HT1080 (cell line): ENCODE results near the gene DAB1. TPM values are rescaled to one million over a fixed set of nuclear protein-coding genes. Genes with fewer than 3 reads are reported as not detected.
"Not testable (repeated sequence)": the region's sequence is repeated elsewhere in the genome, so short reads cannot be mapped to it uniquely, and the experiment has no call there.

Experiments used
- DNase-seq: peaks from one replicate; pipeline ENCODE4 v3.0.0-alpha.2; 2015; ENCODE audit warnings: low read depth
- total RNA-seq: library from RNA; depleted of rRNA; stranded (reverse); fragments of >200 nt; shearing (Covaris generic); gene quantifications from 2 replicates; pipeline ENCODE4 v1.2.3, GENCODE V29; 2014

The DAB1 gene
- total RNA-seq, 1 experiment from 2014 or later: not detected

DNA sequence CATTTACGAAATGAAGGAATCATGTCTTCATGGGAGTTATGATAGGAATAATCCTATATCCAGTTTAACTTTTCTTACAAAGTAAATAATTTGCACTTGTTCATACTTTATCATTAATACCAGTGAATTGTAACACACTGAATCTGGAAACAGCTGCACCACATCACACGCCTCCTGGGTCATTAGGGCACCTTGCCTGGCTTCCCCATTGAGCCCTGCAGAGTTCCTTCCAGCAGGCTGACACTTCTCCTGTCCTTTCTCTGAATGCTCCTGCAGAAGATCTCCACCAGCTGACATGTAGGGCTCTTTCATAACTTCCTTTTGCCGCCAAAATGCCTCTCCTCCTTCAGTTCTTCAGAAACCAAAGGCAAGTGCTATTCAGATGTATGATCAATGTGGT lies 201.1 kb downstream of the DAB1 start:
- no peak for DNase-seq

DNA sequence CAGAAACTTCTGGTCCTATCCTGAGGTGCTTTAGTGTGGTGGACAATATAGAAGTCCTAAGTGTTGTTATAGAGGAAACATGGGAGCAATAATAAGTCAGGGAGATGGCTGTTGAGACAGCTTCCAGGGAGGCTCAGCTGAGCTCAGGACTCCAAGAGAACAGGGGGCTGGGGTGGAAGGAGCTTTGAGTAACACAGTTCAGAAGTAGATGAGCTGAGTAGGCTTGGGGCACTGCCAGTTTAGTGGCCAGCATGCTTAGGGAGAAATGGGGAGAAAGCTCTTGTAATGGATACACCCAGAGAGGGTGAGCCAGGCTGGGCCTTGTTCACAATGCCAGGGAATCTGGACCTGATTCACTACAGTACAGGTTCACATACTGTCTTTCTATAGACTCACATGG lies 201.6 kb downstream of the DAB1 start:
- no peak for DNase-seq

DNA sequence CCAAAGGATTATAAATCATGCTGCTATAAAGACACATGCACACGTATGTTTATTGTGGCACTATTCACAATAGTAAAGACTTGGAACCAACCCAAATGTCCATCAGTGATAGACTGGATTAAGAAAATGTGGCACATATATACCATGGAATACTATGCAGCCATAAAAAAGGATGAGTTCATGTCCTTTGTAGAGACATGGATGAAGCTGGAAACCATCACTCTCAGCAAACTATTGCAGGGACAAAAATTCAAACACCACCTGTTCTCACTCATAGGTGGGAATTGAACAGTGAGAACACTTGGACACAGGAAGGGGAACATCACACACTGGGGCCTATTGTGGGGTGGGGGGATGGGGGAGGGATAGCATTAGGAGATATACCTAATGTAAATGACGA lies 203.0 kb downstream of the DAB1 start:
- not testable (repeated sequence) for DNase-seq

DNA sequence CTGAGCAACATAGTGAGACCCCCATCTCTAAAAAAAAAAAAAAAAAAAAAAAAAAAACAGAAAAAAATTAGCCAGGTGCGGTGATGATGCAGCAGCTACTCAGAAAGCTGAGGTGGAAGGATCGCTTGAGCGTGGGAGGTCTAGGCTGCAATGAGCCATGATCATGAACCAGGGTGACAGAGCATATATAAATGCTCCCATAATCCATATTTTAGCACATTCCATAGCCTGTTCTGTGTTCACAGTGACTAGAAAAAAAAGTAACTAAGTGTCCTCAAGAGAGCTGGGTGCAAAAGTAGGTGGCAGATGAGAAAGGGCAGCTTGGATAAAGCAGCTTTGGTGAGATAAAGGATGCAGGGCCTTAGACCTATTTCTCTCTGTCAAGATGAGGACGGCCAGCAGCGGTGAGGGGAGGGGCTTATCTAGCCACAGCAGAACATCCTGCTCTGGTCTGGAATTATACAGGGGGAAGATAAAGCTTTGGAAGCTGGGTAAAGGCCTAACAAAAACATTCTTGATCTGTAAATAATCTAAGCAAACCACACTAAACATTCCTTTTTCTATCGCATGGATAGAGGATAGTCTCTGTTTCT lies 205.3 kb downstream of the DAB1 start:
- DNase-seq: no peak

DNA sequence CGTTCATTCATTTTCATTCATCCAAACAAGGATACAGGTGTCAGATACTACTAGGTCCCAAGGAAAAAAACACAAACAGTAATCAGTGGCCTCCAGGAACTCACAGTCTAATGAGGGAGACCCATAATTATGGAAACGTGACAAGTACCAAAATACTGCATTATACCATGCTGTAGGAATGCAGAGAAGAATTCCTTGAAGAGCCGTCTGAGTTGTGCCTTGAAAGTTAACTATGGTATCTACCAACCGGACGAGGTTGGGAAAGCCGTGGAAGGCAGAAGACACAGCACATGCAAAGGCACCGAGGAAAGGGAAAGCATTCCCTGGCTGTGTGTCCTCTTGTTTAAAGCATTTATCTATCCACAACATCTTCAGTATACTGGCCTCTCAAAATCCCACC lies 206.0 kb downstream of the DAB1 start:
- no peak for DNase-seq

DNA sequence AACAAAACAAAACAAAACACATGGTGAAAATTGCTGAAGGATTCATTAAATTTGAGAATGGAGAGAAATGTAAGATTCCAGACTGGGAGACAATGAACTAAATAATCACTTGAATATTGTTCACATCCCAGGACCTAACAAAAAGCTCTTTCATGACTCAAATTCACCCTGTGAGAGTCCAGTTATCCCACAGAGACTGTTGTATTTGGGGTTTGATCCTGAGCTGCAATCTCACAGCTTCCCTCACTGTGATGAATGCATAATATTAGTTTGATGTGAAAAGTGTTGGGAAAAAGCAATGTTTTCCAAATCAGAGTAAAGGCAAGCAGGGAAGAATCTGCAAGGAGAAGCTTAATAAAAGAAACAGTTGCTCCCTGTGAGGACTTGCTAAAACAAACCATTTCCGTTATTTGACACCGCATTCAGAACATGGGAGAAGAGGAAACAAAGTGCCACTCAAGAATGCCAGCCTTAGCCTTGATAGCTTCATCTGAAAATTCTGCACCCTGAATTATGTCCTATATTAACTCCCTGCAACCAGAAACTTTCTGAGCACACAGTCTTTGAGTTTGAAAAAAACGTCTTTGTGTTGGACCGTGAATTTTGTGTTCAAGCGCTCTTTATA lies 208.8 kb downstream of the DAB1 start:
- no peak for DNase-seq

DNA sequence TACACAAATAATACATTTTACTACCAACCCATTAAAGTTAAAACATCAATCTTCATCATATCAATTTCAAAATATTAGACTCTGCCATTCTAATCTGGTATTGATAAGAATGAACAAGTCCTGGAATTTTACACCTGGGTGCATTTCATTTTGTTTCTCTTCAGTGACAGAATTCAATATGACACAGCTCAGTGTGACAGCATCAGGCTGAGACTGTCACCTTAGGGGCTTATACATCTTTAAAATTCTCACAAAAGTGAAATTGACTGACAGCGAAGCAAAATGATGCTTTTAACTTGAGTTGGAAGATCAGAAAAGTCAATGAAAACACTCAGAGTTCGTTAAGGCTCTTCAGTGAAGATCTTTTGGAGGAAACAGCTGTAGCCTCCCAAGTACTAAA lies 213.0 kb downstream of the DAB1 start:
- no peak for DNase-seq

DNA sequence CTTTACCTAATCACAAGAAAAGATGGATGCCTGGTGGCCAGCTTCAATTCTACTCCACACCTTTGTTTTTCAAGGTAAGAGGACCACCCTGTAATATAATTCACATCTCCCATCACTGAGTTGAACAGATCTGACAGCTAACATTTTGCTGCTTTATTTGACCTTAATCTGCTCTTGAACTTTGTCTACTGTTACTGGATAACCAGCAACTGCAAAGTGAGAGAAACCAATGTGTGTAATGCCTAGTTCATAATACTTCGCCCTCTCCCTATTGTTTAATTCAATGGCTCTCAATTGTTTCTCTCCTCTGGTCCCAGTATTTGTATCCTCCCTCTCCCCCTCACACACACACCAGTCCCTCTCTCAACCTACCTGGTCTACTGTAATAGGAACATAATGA lies 214.4 kb downstream of the DAB1 start:
- DNase-seq: no peak

DNA sequence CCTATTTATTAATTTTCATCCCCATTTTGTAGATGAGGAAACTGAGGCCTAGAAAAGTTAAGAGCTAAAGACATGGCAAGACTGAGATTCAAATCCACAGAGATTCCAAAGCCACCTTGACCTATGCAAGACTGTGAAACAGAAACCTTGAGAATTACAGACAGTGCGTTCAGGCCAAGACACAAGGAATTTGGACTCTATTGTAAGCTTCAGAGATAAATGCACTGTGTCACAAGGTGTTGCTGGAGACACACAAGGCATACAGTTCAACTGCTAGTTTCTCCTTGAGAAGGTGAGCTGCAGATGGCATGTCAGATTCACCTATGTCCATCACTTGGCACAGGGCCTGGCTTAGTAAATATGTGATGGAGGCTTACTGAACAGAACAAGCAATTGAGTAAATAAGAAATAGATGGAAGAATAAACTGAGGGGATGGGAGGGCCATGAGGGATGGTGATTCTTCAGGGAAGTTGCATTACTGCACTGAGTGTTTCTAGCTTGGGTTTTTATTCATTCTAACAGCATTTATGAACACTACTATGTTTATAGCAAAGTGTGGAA lies 215.0 kb downstream of the DAB1 start:
- DNase-seq: no peak

DNA sequence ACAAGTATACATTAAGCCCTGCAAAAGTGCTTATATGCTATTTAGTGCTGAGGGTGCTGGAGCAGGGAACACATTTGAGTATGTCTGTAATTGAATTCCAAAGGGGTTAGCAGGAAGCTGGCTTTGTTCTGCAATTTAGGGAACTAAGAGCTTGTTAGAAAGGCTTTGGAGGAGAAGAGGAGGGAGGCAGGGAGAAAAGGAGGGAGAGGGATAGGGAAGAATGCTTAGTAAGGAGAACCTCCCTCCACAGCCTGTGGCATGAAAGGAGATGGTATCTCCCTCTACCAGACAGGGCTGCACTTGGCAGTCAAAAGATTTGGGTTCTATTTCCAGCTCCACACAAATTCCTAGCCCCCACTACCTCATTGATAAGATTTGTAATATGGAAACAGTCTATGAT lies 217.8 kb downstream of the DAB1 start:
- DNase-seq: no peak

DNA sequence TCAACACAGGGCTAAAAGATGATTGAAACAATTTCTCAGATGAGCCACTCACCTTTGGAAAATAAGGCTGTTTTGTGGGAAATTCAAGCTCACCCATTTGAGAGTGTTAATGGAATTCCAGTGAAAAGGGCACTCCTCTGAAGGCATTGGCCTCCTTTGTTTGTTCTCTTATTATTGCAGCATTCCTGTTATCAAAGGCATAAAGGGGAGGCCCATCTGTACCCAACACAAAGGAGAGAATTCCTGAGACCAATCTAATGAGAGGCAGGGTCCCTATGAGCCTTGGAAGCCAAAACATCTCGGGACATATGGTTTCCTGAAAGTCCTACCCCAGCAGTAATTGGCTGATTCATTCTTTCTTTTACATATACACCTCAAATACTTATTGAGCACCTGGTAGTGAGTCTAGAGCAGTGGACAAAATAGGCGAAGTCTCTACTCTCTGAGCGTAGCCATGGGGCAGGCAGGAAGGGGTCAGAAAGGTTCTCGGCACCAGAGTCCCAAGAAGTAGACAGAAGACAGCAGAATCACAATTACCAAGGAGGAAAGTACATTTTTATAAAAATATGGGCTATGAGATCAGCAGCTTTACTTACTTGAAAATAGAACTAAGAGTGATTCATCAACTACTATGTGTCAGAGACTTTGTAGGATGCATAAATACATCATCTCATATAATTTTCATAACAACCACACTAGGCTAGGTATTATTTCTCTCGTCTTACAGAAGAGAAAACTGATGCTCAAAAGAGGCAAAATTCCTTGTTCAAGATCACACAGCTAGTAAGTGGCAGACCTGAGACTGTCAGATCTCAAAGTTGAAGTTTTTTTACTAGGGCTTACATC lies 218.7 kb downstream of the DAB1 start:
- DNase-seq: no peak

DNA sequence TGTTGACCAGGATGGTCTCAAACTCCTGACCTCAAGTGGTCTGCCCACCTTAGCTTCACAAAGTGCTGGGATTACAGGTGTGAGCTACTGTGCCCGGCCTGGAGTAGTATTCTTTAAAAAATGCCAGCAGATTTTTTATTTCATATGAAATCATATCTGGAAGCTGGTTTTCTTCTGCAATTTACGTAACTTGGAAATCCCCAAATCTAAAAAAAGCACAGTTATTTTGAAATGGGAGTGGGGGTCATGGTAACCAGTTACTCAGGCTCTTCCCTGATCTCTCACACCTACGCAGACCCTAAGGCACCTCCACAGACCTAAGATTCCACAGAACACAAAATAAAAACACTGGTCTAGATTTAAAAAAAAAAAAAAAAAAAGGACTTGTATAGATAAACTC lies 219.8 kb downstream of the DAB1 start:
- DNase-seq: no peak

DNA sequence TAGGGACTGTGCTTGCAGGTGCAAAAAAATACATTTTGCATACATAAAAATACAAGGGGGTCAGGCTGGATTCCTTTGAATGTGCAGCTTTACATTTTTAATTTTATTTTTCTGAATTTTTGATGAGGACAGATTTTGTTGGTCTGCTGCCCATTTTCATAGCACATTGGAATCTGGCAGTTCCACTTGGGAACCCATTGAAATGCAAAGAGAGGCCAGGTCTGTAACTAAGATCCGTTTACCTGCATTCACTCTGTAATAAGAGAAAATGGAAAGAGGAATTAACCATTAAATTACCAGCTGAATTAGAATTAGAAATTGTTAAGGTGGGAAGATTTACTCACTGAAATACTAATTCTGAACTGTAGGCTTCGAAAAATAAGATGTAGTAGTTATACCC lies 221.6 kb downstream of the DAB1 start:
- no peak for DNase-seq

DNA sequence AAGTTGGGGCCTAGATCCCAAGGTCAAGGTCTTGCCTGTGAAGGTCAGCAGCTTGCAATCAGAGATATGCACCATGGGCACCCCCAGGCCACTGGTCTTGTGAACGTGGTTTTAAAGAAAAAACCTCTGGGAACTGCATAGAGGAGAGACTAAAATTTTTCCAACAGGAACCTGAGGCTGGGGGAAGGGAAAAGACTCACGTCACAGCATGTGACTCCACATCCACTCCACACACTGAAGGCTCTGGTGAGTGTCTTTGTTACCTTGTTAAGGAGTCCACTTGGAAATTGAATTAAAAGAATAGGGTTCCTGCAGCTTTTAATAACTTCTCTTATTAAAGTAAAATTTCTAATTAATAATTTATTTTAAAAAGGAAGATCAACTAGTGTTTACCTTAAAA lies 224.9 kb downstream of the DAB1 start:
- DNase-seq: no peak

DNA sequence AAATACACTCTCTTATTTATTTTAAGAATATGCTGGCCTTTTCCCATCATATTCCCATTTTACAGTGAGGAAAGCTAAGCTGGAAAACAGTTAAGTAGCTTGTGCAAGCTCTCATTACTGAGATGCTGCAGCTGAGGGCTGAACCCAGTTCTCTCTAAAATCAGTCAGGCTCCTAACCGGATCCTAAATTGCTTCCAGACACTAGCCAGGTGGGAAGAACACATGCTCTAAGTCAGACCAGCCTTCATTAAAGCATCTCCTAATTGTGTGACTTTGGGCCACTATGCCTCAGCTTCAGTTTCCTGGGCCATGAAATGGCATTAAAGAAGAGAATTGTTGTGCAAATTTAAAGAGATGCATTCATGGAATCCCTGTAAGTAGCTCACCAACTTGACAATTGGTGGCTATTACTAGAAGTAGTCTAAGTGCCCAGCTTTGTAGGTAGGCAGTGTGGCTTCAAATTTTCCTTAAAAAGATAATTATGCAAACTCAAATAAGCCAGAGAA lies 228.4 kb downstream of the DAB1 start:
- DNase-seq: no peak

DNA sequence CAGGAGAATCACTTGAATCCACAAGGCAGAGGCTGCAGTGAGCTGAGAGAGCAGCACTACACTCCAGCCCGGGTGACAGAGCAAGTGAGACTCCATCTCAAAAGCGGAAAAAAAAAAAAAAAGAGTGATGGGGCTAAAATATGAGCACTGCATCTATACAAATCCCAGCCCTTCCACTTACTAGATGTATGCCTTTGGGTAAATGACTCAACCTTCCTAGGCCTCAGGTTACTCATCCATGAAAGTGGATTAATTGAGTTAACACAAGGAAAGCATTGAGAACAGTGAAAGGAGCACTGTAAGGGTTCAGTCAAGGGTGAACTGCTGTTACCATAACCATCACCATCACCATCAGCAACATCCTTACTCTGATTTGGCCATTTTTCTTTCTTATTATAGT lies 231.6 kb downstream of the DAB1 start:
- peak; percentile 71 for DNase-seq

DNA sequence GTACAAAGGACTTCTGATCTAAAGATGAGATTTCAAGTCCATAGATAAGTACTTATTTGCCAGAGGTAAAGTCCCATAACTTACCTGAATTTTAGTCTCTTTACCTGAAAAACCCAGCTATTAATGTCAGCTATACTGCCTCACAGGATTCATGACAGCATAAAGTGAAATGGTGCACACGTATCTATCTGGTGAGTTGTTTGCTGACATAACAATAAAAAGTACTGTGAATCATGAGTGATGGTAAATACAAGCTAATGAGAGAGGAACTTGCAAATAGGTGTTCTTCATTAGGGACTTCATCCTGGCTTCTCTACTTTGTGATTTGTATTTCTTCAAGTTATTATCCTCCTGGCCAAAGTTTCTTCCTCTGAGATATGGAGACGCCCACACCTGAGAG lies 233.0 kb downstream of the DAB1 start:
- DNase-seq: no peak

DNA sequence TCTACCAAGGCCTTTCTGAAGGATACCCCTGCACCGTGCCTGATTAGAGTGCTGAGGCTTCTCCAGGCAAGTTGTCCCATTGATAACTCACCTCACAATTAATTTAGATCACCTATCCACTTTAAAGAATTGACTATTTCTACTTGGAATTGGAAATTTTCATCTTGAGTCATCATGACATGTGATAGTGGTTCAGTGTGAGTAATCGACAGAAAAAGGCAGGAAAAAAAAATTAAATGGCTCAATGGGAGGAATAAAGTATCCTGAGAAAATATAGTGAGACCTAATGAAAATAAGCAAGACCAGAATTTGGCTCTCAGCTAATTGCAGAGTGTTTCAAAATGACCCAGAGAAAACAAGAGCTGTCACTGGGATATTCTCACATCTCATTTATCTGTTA lies 235.7 kb downstream of the DAB1 start:
- DNase-seq: peak; percentile 26

DNA sequence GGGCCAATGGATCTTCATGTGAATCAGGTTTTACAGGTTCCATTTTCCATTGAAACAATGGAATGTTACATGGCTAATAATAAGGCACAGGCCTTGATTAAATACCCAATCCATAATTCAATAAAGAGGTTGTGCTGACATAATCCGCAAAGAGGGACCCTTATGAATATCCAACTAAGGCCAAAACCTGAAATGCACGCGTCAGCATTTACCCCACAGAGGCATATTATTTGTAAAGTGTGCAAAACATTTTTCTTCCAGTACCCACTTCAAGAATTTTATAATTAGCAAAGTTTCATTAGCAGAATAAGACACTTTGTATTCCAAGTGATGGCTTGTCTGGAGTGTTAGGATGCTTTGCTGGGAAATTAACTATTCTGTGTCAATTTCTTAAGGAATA lies 237.4 kb downstream of the DAB1 start:
- DNase-seq: no peak

DNA sequence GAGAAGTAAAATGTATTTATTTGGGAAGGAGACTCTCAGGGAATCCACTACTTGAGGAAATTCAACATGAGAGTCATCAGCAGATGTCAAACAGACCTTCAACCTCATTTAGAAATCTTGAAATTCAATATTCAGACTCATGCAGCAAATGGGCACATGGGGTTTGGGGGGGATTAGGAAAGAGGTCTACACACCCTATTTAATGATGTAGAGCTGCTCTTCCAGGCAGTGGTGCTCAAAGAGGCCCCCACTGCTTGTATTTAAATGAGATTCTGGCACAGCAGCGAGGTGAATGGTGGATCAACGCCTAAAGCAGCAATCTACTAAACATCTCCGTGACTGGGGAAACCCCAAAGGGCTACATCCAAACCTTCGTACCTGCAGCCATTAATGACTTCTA lies 244.9 kb downstream of the DAB1 start:
- DNase-seq: no peak

DNA sequence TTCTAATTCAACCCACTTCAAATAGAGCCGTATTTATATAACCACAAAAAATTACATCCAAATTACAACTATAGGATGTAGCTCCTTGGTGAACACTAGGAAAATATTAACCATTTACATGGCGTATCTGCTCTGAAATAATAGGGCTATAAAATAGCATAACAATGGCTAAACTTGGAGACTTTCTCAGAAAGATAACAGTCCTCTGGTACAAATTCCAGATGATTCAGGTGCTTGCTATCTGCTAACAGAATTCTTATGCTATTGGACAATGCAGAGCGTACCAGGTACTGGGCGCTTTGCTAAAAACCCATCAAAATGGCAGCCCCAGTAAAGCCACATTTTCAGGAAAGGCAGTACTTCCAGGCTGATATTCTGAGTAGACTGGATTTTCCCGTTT lies 248.4 kb downstream of the DAB1 start:
- no peak for DNase-seq

DNA sequence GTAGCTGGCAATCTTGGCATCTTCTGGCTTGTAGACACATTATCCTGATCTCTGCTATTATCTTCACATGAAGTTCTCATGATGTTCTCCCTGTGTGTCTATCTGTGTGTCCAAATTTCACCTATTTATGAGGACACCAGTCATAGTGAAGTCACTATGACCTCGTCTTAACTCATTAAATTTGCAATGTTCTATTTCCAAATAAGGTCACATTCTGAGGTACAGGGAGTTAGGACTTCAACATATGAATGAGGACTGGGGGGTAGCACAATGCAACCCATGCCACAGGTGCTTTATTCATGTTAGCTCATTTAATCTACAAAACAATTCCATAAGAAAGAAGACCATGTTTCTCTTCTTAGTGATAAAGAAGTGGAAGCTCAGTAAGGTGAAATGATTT lies 251.8 kb downstream of the DAB1 start:
- DNase-seq: no peak
